Measurements from ENCODE around the gene GP5. TPM values are rescaled to one million over a fixed set of nuclear protein-coding genes. Genes with fewer than 3 reads are reported as not detected.
A peak's percentile ranks its signal among the peaks of the same experiment; 100 is the strongest.

The GP5 gene
- not detected for total RNA-seq

- Histone ChIP-seq H3K27me3 (peaks cover 20% of the 10 kb centered on the region), H3K27ac (no peak within 1 kb of the TSS), H3K4me3 (peak within 1 kb of the TSS in 1 of 4 donors; percentile 35), H3K36me3 (no peaks in the 10 kb centered on the region), H3K9me3 (no peaks in the 10 kb centered on the region), H3K4me1 (peaks cover 0 to 30% (median 13%) of the 10 kb centered on the region in 4 donors)
- no peak for TF ChIP-seq POLR2AphosphoS5 (IDR thresholded peaks at IDR 0.05)
- no peak for TF ChIP-seq EP300 (IDR thresholded peaks at IDR 0.05; ENCODE audit: low read depth)
- WGBS, 2 donors (ENCODE audit: low coverage in 1 of 2), result 69% methylated on average over 2 of the region's 2 CpGs; no CpG with 5 or more reads in 1 of the 2 donors
- intact Hi-C loops (cut with DNase I; ENCODE audit: low total_unique reads) (no loop called here), in situ Hi-C loops (cut with MboI; ENCODE audit: low pct_ligation_motif_present in 1 of 4, low pct_unique_long_range_greater_than_20kb in 1 of 4, low sequenced_read_pairs in 3 of 4) (loop anchor here in 1 of 4 donors (5.0 kb wide), 1 partner anchor 62 kb away; no protein-coding TSS in a partner anchor)
- no peak for DNase-seq
These were observed at the start of gene GP5 for GRCh38 chr3:194399166-194399565. Gene GP5 (minus strand): TSS chr3:194399266. CDS start chr3:194398282, 984 bp downstream.

GRCh38 chr3:194447657-194448056 is 48.6 kb upstream of the GP5 start:
- TF ChIP-seq EP300 (IDR thresholded peaks at IDR 0.05; ENCODE audit: low read depth) (no peak), CTCF (IDR thresholded peaks at IDR 0.05) (no peak), POLR2A (IDR thresholded peaks at IDR 0.05) (no peak), POLR2AphosphoS5 (IDR thresholded peaks at IDR 0.05) (no peak)
- in situ Hi-C loops (cut with MboI; ENCODE audit: low pct_ligation_motif_present in 1 of 4, low pct_unique_long_range_greater_than_20kb in 1 of 4, low sequenced_read_pairs in 3 of 4) (no loop called here), intact Hi-C loops (cut with DNase I; ENCODE audit: low total_unique reads) (no loop called here)
- Histone ChIP-seq H3K27me3 (no peaks in the 10 kb centered on the region), H3K36me3 (peaks cover 0 to 56% (median 25%) of the 10 kb centered on the region in 4 donors), H3K27ac (no peak overlapping the region), H3K4me3 (no peak overlapping the region), H3K4me1 (no peaks in the 10 kb centered on the region), H3K9me3 (no peaks in the 10 kb centered on the region)
- 88 to 96% methylated on average over 1 of the region's 1 CpG for WGBS, 2 donors (ENCODE audit: low coverage in 1 of 2)
- DNase-seq, result no peak

- intact Hi-C loops (cut with DNase I; ENCODE audit: low total_unique reads) (no loop called here), in situ Hi-C loops (cut with MboI; ENCODE audit: low pct_ligation_motif_present in 1 of 4, low pct_unique_long_range_greater_than_20kb in 1 of 4, low sequenced_read_pairs in 3 of 4) (no loop called here)
- no peaks in the 10 kb centered on the region for H3K9me3 ChIP-seq
- no peaks in the 10 kb centered on the region for H3K27me3 ChIP-seq
- DNase-seq, result no peak
- no peak overlapping the region for H3K4me3 ChIP-seq
- WGBS, 2 donors (ENCODE audit: low coverage in 1 of 2), result 42 to 63% methylated on average over 6 of the region's 6 CpGs
- no peak overlapping the region for H3K27ac ChIP-seq
- TF ChIP-seq POLR2A (IDR thresholded peaks at IDR 0.05), result no peak
- peaks cover 0 to 58% (median 25%) of the 10 kb centered on the region in 4 donors for H3K36me3 ChIP-seq
- H3K4me1 ChIP-seq, result no peaks in the 10 kb centered on the region
These were observed 48.1 kb upstream of the GP5 start for GRCh38 chr3:194447161-194447560.

GRCh38 chr3:194446754-194447153 is 47.7 kb upstream of the GP5 start:
- Histone ChIP-seq H3K27me3 (no peaks in the 10 kb centered on the region), H3K27ac (no peak overlapping the region), H3K4me1 (no peaks in the 10 kb centered on the region), H3K4me3 (no peak overlapping the region), H3K36me3 (peaks cover 0 to 61% (median 24%) of the 10 kb centered on the region in 4 donors), H3K9me3 (no peaks in the 10 kb centered on the region)
- intact Hi-C loops (cut with DNase I; ENCODE audit: low total_unique reads), result no loop called here
- no peak for TF ChIP-seq POLR2AphosphoS5 (IDR thresholded peaks at IDR 0.05)
- no peak for TF ChIP-seq POLR2A (IDR thresholded peaks at IDR 0.05)
- TF ChIP-seq CTCF (IDR thresholded peaks at IDR 0.05), result no peak
- no peak for TF ChIP-seq EP300 (IDR thresholded peaks at IDR 0.05; ENCODE audit: low read depth)
- 49 to 57% methylated on average over 4 of the region's 4 CpGs for WGBS, 2 donors (ENCODE audit: low coverage in 1 of 2)
- in situ Hi-C loops (cut with MboI; ENCODE audit: low pct_ligation_motif_present in 1 of 4, low pct_unique_long_range_greater_than_20kb in 1 of 4, low sequenced_read_pairs in 3 of 4), result no loop called here
- DNase-seq, result no peak

- H3K36me3 ChIP-seq, result peaks cover 0 to 66% (median 22%) of the 10 kb centered on the region in 4 donors
- intact Hi-C loops (cut with DNase I; ENCODE audit: low total_unique reads) (no loop called here), in situ Hi-C loops (cut with MboI; ENCODE audit: low pct_ligation_motif_present in 1 of 4, low pct_unique_long_range_greater_than_20kb in 1 of 4, low sequenced_read_pairs in 3 of 4) (no loop called here)
- TF ChIP-seq POLR2A (IDR thresholded peaks at IDR 0.05) (no peak), EP300 (IDR thresholded peaks at IDR 0.05; ENCODE audit: low read depth) (no peak), POLR2AphosphoS5 (IDR thresholded peaks at IDR 0.05) (no peak), CTCF (IDR thresholded peaks at IDR 0.05) (no peak)
- H3K4me3 ChIP-seq, result no peak overlapping the region
- 93 to 95% methylated on average over 13 of the region's 13 CpGs for WGBS, 2 donors (ENCODE audit: low coverage in 1 of 2)
- H3K4me1 ChIP-seq, result no peaks in the 10 kb centered on the region
- no peak overlapping the region for H3K27ac ChIP-seq
- no peak for DNase-seq
- no peaks in the 10 kb centered on the region for H3K9me3 ChIP-seq
- no peaks in the 10 kb centered on the region for H3K27me3 ChIP-seq
These were observed 47.1 kb upstream of the GP5 start for GRCh38 chr3:194446172-194446571.
